ENCODE data around the gene RAE1. TPM values are rescaled to one million over a fixed set of nuclear protein-coding genes. Genes with fewer than 3 reads are reported as not detected.

The RAE1 gene
- total and polyA plus RNA-seq, 2 experiments from 2014 or later: 35.8 to 43.3 TPM

GRCh38 chr20:57394121-57395082 is 43.3 kb downstream of the RAE1 start:
- no peak overlapping the region for H3K27ac ChIP-seq
- no peak for TF ChIP-seq EZH2 (IDR thresholded peaks at IDR 0.05; ENCODE audit: borderline replicate concordance)
- TF ChIP-seq CTCF (IDR thresholded peaks at IDR 0.05; ENCODE audit: poor library complexity): no peak
- TF ChIP-seq EZH2phosphoT487 (IDR thresholded peaks at IDR 0.05; ENCODE audit: low read depth, severe bottlenecking, unreplicated experiment): no peak
- 90% methylated on average over 27 of the region's 27 CpGs for WGBS (ENCODE audit: low lambda C conversion rate, missing lambda C conversion rate)
- H2AFZ ChIP-seq: no peak overlapping the region
- H3K4me1 ChIP-seq (ENCODE audit: insufficient read depth): peaks cover 16% of the 10 kb centered on the region
- peaks cover 3% of the 10 kb centered on the region for H3K79me2 ChIP-seq
- no peaks in the 10 kb centered on the region for H4K20me1 ChIP-seq (ENCODE audit: insufficient read depth, poor library complexity, severe bottlenecking)
- no peak overlapping the region for H3K4me3 ChIP-seq
- H3K9me3 ChIP-seq (ENCODE audit: low read depth): no peaks in the 10 kb centered on the region
- no peaks in the 10 kb centered on the region for H3K27me3 ChIP-seq
- H3K36me3 ChIP-seq (replicated peaks; ENCODE audit: insufficient read depth, low read depth): no peaks in the 10 kb centered on the region
- no peak for DNase-seq (ENCODE audit: low spot score)
- no peaks in the 10 kb centered on the region for H3K9me2 ChIP-seq (replicated peaks; ENCODE audit: insufficient read depth)
- H3K4me2 ChIP-seq: no peak overlapping the region

- no peak overlapping the region for H3K4me3 ChIP-seq
- H3K9me2 ChIP-seq (replicated peaks; ENCODE audit: insufficient read depth): no peaks in the 10 kb centered on the region
- H3K27me3 ChIP-seq: no peaks in the 10 kb centered on the region
- no peaks in the 10 kb centered on the region for H3K9me3 ChIP-seq (ENCODE audit: low read depth)
- H3K36me3 ChIP-seq (replicated peaks; ENCODE audit: insufficient read depth, low read depth): no peaks in the 10 kb centered on the region
- H3K4me2 ChIP-seq: no peak overlapping the region
- no peak overlapping the region for H3K27ac ChIP-seq
- WGBS (ENCODE audit: low lambda C conversion rate, missing lambda C conversion rate): 74% methylated on average over 24 of the region's 31 CpGs
- no peaks in the 10 kb centered on the region for H4K20me1 ChIP-seq (ENCODE audit: insufficient read depth, poor library complexity, severe bottlenecking)
- peaks cover 8% of the 10 kb centered on the region for H3K4me1 ChIP-seq (ENCODE audit: insufficient read depth)
- no peak for DNase-seq (ENCODE audit: low spot score)
- TF ChIP-seq EZH2 (IDR thresholded peaks at IDR 0.05; ENCODE audit: borderline replicate concordance) (no peak), CTCF (IDR thresholded peaks at IDR 0.05; ENCODE audit: poor library complexity) (no peak), EZH2phosphoT487 (IDR thresholded peaks at IDR 0.05; ENCODE audit: low read depth, severe bottlenecking, unreplicated experiment) (no peak)
- no peak overlapping the region for H2AFZ ChIP-seq
- peaks cover 3% of the 10 kb centered on the region for H3K79me2 ChIP-seq
These were observed 44.3 kb downstream of the RAE1 start for GRCh38 chr20:57395111-57395966.

GRCh38 chr20:57396212-57396983 is 45.3 kb downstream of the RAE1 start:
- Histone ChIP-seq H3K9me2 (replicated peaks; ENCODE audit: insufficient read depth) (no peaks in the 10 kb centered on the region), H3K79me2 (peaks cover 3% of the 10 kb centered on the region), H3K27me3 (no peaks in the 10 kb centered on the region), H3K4me3 (no peak overlapping the region), H3K4me2 (no peak overlapping the region), H3K27ac (no peak overlapping the region), H4K20me1 (ENCODE audit: insufficient read depth, poor library complexity, severe bottlenecking) (no peaks in the 10 kb centered on the region), H3K9me3 (ENCODE audit: low read depth) (no peaks in the 10 kb centered on the region), H3K4me1 (ENCODE audit: insufficient read depth) (peaks cover 8% of the 10 kb centered on the region), H2AFZ (no peak overlapping the region), H3K36me3 (replicated peaks; ENCODE audit: insufficient read depth, low read depth) (no peaks in the 10 kb centered on the region)
- WGBS (ENCODE audit: low lambda C conversion rate, missing lambda C conversion rate): 89% methylated on average over 15 of the region's 16 CpGs
- DNase-seq (ENCODE audit: low spot score): no peak
- TF ChIP-seq CTCF (IDR thresholded peaks at IDR 0.05; ENCODE audit: poor library complexity) (no peak), EZH2phosphoT487 (IDR thresholded peaks at IDR 0.05; ENCODE audit: low read depth, severe bottlenecking, unreplicated experiment) (no peak), EZH2 (IDR thresholded peaks at IDR 0.05; ENCODE audit: borderline replicate concordance) (no peak)
